Central memory CD8-positive, alpha-beta T cell (primary cell): ENCODE measurements around the gene ZNF30.
"Not testable (repeated sequence)": the region's sequence is repeated elsewhere in the genome, so short reads cannot be mapped to it uniquely, and the experiment has no call there.

ENCODE experiments used
- ATAC-seq: fragments of 150-1000 bp; cut with Tn5 transposase; replicated peaks from 2 replicates; pipeline ENCODE4 v1.10.0; 2022; ENCODE audit warnings: mild to moderate bottlenecking, moderate FRiP score, moderate number of reproducible peaks; ENCODE audit not compliant: poor library complexity, severe bottlenecking; ENCODE audit errors: extremely low read depth
- DNase-seq, 2 donors: peaks; one replicate each; pipeline ENCODE4 v3.0.0; 2021; ENCODE audit warnings: low spot score in 2 of 2
- H3K27ac Mint-ChIP-seq: one replicate; pipeline ENCODE4 v1.8.0; 2022; ENCODE audit warnings: low read depth, mild to moderate bottlenecking, moderate library complexity, mixed read lengths
- H3K27me3 Mint-ChIP-seq: one replicate; pipeline ENCODE4 v1.8.0; 2022; ENCODE audit warnings: mixed read lengths
- H3K36me3 Mint-ChIP-seq: one replicate; pipeline ENCODE4 v1.8.0; 2022; ENCODE audit warnings: mild to moderate bottlenecking, moderate library complexity, mixed read lengths; ENCODE audit not compliant: insufficient read depth
- H3K4me1 Mint-ChIP-seq: one replicate; pipeline ENCODE4 v1.8.0; 2022; ENCODE audit warnings: mixed read lengths
- H3K4me3 Mint-ChIP-seq: one replicate; pipeline ENCODE4 v1.8.0; 2022; ENCODE audit warnings: mild to moderate bottlenecking, moderate library complexity, mixed read lengths
- H3K9me3 Mint-ChIP-seq: one replicate; pipeline ENCODE4 v1.8.0; 2022; ENCODE audit warnings: mixed read lengths

ZNF30 gene

GRCh38 chr19:34979819-34980640 lies 53.3 kb downstream of the ZNF30 start:
- Mint-ChIP-seq H3K27ac (no peak overlapping the region), H3K4me1 (peaks cover under 1% of the 10 kb centered on the region)

GRCh38 chr19:34982275-34982674 lies 55.6 kb downstream of the ZNF30 start:
- Mint-ChIP-seq H3K27me3 (no peaks in the 10 kb centered on the region), H3K27ac (no peak overlapping the region), H3K4me1 (peaks cover 11% of the 10 kb centered on the region), H3K36me3 (no peaks in the 10 kb centered on the region), H3K9me3 (no peaks in the 10 kb centered on the region), H3K4me3 (no peak overlapping the region)
- ATAC-seq, result no peak
- no peak for DNase-seq

More at GRCh38 chr19:34979819-34980640, 53.3 kb downstream of the ZNF30 start:
- H3K27me3 Mint-ChIP-seq, result no peaks in the 10 kb centered on the region
- DNase-seq, result no peak
- no peak overlapping the region for H3K4me3 Mint-ChIP-seq
- peaks cover 2% of the 10 kb centered on the region for H3K36me3 Mint-ChIP-seq
- H3K9me3 Mint-ChIP-seq, result peaks cover 5% of the 10 kb centered on the region
- ATAC-seq, result no peak

- H3K27me3 Mint-ChIP-seq, result no peaks in the 10 kb centered on the region
- no peaks in the 10 kb centered on the region for H3K9me3 Mint-ChIP-seq
- no peak for DNase-seq
- H3K36me3 Mint-ChIP-seq, result no peaks in the 10 kb centered on the region
- H3K4me3 Mint-ChIP-seq, result no peak overlapping the region
- peaks cover 11% of the 10 kb centered on the region for H3K4me1 Mint-ChIP-seq
- H3K27ac Mint-ChIP-seq, result no peak overlapping the region
- ATAC-seq, result no peak
Observed at GRCh38 chr19:34983786-34984185, 57.1 kb downstream of the ZNF30 start.

- DNase-seq (no peak), ATAC-seq (no peak)
- no peaks in the 10 kb centered on the region for H3K27me3 Mint-ChIP-seq
- H3K4me1 Mint-ChIP-seq, result peaks cover 11% of the 10 kb centered on the region
- H3K36me3 Mint-ChIP-seq, result no peaks in the 10 kb centered on the region
- no peaks in the 10 kb centered on the region for H3K9me3 Mint-ChIP-seq
- H3K4me3 Mint-ChIP-seq, result no peak overlapping the region
- H3K27ac Mint-ChIP-seq, result no peak overlapping the region
Observed at GRCh38 chr19:34984287-34984686, 57.6 kb downstream of the ZNF30 start.

- ATAC-seq, result no peak
- H3K9me3 Mint-ChIP-seq, result no peaks in the 10 kb centered on the region
- H3K27me3 Mint-ChIP-seq, result no peaks in the 10 kb centered on the region
- no peak for DNase-seq
- peak overlapping the region; percentile 33 for H3K27ac Mint-ChIP-seq
- peaks cover 11% of the 10 kb centered on the region for H3K4me1 Mint-ChIP-seq
- H3K36me3 Mint-ChIP-seq, result no peaks in the 10 kb centered on the region
- peak overlapping the region; percentile 15 for H3K4me3 Mint-ChIP-seq
Observed at GRCh38 chr19:34985249-34986022, 58.7 kb downstream of the ZNF30 start.

GRCh38 chr19:34988119-34988518 lies 61.4 kb downstream of the ZNF30 start:
- H3K27ac Mint-ChIP-seq, result no peak overlapping the region
- H3K9me3 Mint-ChIP-seq, result no peaks in the 10 kb centered on the region
- H3K36me3 Mint-ChIP-seq, result no peaks in the 10 kb centered on the region
- H3K4me1 Mint-ChIP-seq, result peaks cover 11% of the 10 kb centered on the region
- H3K27me3 Mint-ChIP-seq, result no peaks in the 10 kb centered on the region
- ATAC-seq (no peak), DNase-seq (no peak)
- H3K4me3 Mint-ChIP-seq, result no peak overlapping the region

GRCh38 chr19:34989298-34989697 lies 62.6 kb downstream of the ZNF30 start:
- no peaks in the 10 kb centered on the region for H3K36me3 Mint-ChIP-seq
- H3K9me3 Mint-ChIP-seq, result no peaks in the 10 kb centered on the region
- ATAC-seq, result no peak
- H3K27me3 Mint-ChIP-seq, result no peaks in the 10 kb centered on the region
- no peak overlapping the region for H3K4me3 Mint-ChIP-seq
- no peak overlapping the region for H3K27ac Mint-ChIP-seq
- H3K4me1 Mint-ChIP-seq, result peaks cover 11% of the 10 kb centered on the region
- DNase-seq, result no peak

GRCh38 chr19:34990578-34991192 lies 64.0 kb downstream of the ZNF30 start:
- Mint-ChIP-seq H3K4me1 (peaks cover 4% of the 10 kb centered on the region), H3K36me3 (no peaks in the 10 kb centered on the region), H3K27me3 (no peaks in the 10 kb centered on the region), H3K27ac (no peak overlapping the region), H3K4me3 (no peak overlapping the region), H3K9me3 (no peaks in the 10 kb centered on the region)
- DNase-seq, result no peak
- ATAC-seq, result no peak

GRCh38 chr19:34991542-34992333 lies 65.0 kb downstream of the ZNF30 start:
- Mint-ChIP-seq H3K27ac (no peak overlapping the region), H3K27me3 (no peaks in the 10 kb centered on the region), H3K4me1 (no peaks in the 10 kb centered on the region), H3K9me3 (no peaks in the 10 kb centered on the region), H3K36me3 (no peaks in the 10 kb centered on the region), H3K4me3 (no peak overlapping the region)
- DNase-seq (no peak), ATAC-seq (no peak)

- ATAC-seq, H3K36me3 Mint-ChIP-seq, H3K4me3 Mint-ChIP-seq, H3K27me3 Mint-ChIP-seq, H3K27ac Mint-ChIP-seq, H3K4me1 Mint-ChIP-seq, H3K9me3 Mint-ChIP-seq, DNase-seq: not testable (repeated sequence)
Observed at GRCh38 chr19:34992582-34992981, 65.9 kb downstream of the ZNF30 start.

- no peak overlapping the region for H3K4me3 Mint-ChIP-seq
- H3K9me3 Mint-ChIP-seq, result no peaks in the 10 kb centered on the region
- no peaks in the 10 kb centered on the region for H3K27me3 Mint-ChIP-seq
- no peak overlapping the region for H3K27ac Mint-ChIP-seq
- no peak for DNase-seq
- ATAC-seq, result no peak
- peaks cover 9% of the 10 kb centered on the region for H3K36me3 Mint-ChIP-seq
- H3K4me1 Mint-ChIP-seq, result peaks cover 20% of the 10 kb centered on the region
Observed at GRCh38 chr19:34994286-34994642, 67.6 kb downstream of the ZNF30 start.
